ENCODE measurements around the gene SEC61G.

SEC61G gene

GRCh38 chr7:54785261-54785660 lies 26.2 kb upstream of the SEC61G start:
- TF ChIP-seq EZH2phosphoT487 (IDR thresholded peaks at IDR 0.05; ENCODE audit: borderline replicate concordance) (no peak), CTCF (conservative IDR thresholded peaks at IDR 0.05; ENCODE audit: low read length) (no peak)
- no peak overlapping the region for H3K4me2 ChIP-seq (ENCODE audit: low read depth, low read length, poor library complexity, severe bottlenecking)
- H4K20me1 ChIP-seq (ENCODE audit: insufficient read depth, low read length, poor library complexity, severe bottlenecking), result no peaks in the 10 kb centered on the region
- H3K9me2 ChIP-seq (replicated peaks; ENCODE audit: low read depth, low read length), result no peaks in the 10 kb centered on the region
- H3K4me1 ChIP-seq (ENCODE audit: insufficient read depth, low read length, poor library complexity, severe bottlenecking), result no peaks in the 10 kb centered on the region
- no peaks in the 10 kb centered on the region for H3K79me2 ChIP-seq (ENCODE audit: insufficient read depth, low read length)
- H3K36me3 ChIP-seq (ENCODE audit: insufficient read depth, low read length), result no peaks in the 10 kb centered on the region
- no peak overlapping the region for H3K9ac ChIP-seq (ENCODE audit: low read depth, low read length, poor library complexity, severe bottlenecking)
- no peaks in the 10 kb centered on the region for H3K27me3 ChIP-seq (ENCODE audit: insufficient read depth, low read length, poor library complexity, severe bottlenecking)
- H2AFZ ChIP-seq (ENCODE audit: low read length), result no peak overlapping the region
- H3K4me3 ChIP-seq (ENCODE audit: low read length, poor library complexity, severe bottlenecking), result no peak overlapping the region
- no peaks in the 10 kb centered on the region for H3F3A ChIP-seq (ENCODE audit: low read depth)
- H3K9me3 ChIP-seq (ENCODE audit: insufficient read depth, low read depth, low read length), result no peaks in the 10 kb centered on the region

GRCh38 chr7:54783952-54784351 lies 24.9 kb upstream of the SEC61G start:
- H3K4me3 ChIP-seq (ENCODE audit: low read length, poor library complexity, severe bottlenecking), result no peak overlapping the region
- H3K79me2 ChIP-seq (ENCODE audit: insufficient read depth, low read length), result no peaks in the 10 kb centered on the region
- no peak overlapping the region for H3K4me2 ChIP-seq (ENCODE audit: low read depth, low read length, poor library complexity, severe bottlenecking)
- no peak overlapping the region for H3K9ac ChIP-seq (ENCODE audit: low read depth, low read length, poor library complexity, severe bottlenecking)
- TF ChIP-seq EZH2phosphoT487 (IDR thresholded peaks at IDR 0.05; ENCODE audit: borderline replicate concordance), result no peak
- no peak for TF ChIP-seq CTCF (conservative IDR thresholded peaks at IDR 0.05; ENCODE audit: low read length)
- H3K4me1 ChIP-seq (ENCODE audit: insufficient read depth, low read length, poor library complexity, severe bottlenecking), result no peaks in the 10 kb centered on the region
- no peaks in the 10 kb centered on the region for H3F3A ChIP-seq (ENCODE audit: low read depth)
- H2AFZ ChIP-seq (ENCODE audit: low read length), result no peak overlapping the region
- no peaks in the 10 kb centered on the region for H3K9me3 ChIP-seq (ENCODE audit: insufficient read depth, low read depth, low read length)
- H3K27me3 ChIP-seq (ENCODE audit: insufficient read depth, low read length, poor library complexity, severe bottlenecking), result no peaks in the 10 kb centered on the region
- H3K9me2 ChIP-seq (replicated peaks; ENCODE audit: low read depth, low read length), result no peaks in the 10 kb centered on the region
- H4K20me1 ChIP-seq (ENCODE audit: insufficient read depth, low read length, poor library complexity, severe bottlenecking), result no peaks in the 10 kb centered on the region
- no peaks in the 10 kb centered on the region for H3K36me3 ChIP-seq (ENCODE audit: insufficient read depth, low read length)

- H3K9me3 ChIP-seq (ENCODE audit: insufficient read depth, low read depth, low read length), result no peaks in the 10 kb centered on the region
- H3K4me3 ChIP-seq (ENCODE audit: low read length, poor library complexity, severe bottlenecking), result no peak overlapping the region
- no peaks in the 10 kb centered on the region for H3K36me3 ChIP-seq (ENCODE audit: insufficient read depth, low read length)
- H3K4me2 ChIP-seq (ENCODE audit: low read depth, low read length, poor library complexity, severe bottlenecking), result no peak overlapping the region
- no peak overlapping the region for H3K9ac ChIP-seq (ENCODE audit: low read depth, low read length, poor library complexity, severe bottlenecking)
- TF ChIP-seq EZH2phosphoT487 (IDR thresholded peaks at IDR 0.05; ENCODE audit: borderline replicate concordance) (no peak), CTCF (conservative IDR thresholded peaks at IDR 0.05; ENCODE audit: low read length) (no peak)
- H4K20me1 ChIP-seq (ENCODE audit: insufficient read depth, low read length, poor library complexity, severe bottlenecking), result no peaks in the 10 kb centered on the region
- no peaks in the 10 kb centered on the region for H3K27me3 ChIP-seq (ENCODE audit: insufficient read depth, low read length, poor library complexity, severe bottlenecking)
- no peaks in the 10 kb centered on the region for H3K4me1 ChIP-seq (ENCODE audit: insufficient read depth, low read length, poor library complexity, severe bottlenecking)
- no peaks in the 10 kb centered on the region for H3F3A ChIP-seq (ENCODE audit: low read depth)
- no peaks in the 10 kb centered on the region for H3K79me2 ChIP-seq (ENCODE audit: insufficient read depth, low read length)
- no peak overlapping the region for H2AFZ ChIP-seq (ENCODE audit: low read length)
- no peaks in the 10 kb centered on the region for H3K9me2 ChIP-seq (replicated peaks; ENCODE audit: low read depth, low read length)
Observed at GRCh38 chr7:54782829-54783228, 23.8 kb upstream of the SEC61G start.

Measured in Loucy (cell line).